Right atrium auricular region (tissue), 2 donors: ENCODE measurements around the gene LRRC32. TPM values are rescaled to one million over a fixed set of nuclear protein-coding genes. Genes with fewer than 3 reads are reported as not detected.

Experiments
- DNase-seq: peaks from one replicate; pipeline ENCODE4 v3.0.0-alpha.2; 2019; ENCODE audit warnings: low spot score
- H3K27ac ChIP-seq, 2 donors: fragments of 200-600 bp; sonication (generic); 1 replicate in 1 of 2; 2 replicates in 1 of 2; pipeline ENCODE4 v1.5.1; 2016 to 2019
- H3K27me3 ChIP-seq, 2 donors: fragments of 200-600 bp; sonication (generic); one replicate each; pipeline versions ENCODE4 v1.5.1 to v1.6.0; 2017 to 2019
- H3K36me3 ChIP-seq: fragments of 200-600 bp; sonication (generic); one replicate; pipeline ENCODE4 v1.5.1; 2016
- H3K4me1 ChIP-seq, 2 donors: fragments of 200-600 bp; sonication (generic); one replicate each; pipeline versions ENCODE4 v1.5.1 to v1.6.0; 2017 to 2019
- H3K4me3 ChIP-seq, 2 donors: fragments of 200-600 bp; sonication (generic); 1 replicate in 1 of 2; 2 replicates in 1 of 2; pipeline ENCODE4 v1.5.1; 2017 to 2019; ENCODE audit warnings: mild to moderate bottlenecking in 1 of 2, moderate library complexity in 1 of 2
- H3K9me3 ChIP-seq, 2 donors: fragments of 200-600 bp; sonication (generic); one replicate each; pipeline ENCODE4 v1.5.1; 2019
- total RNA-seq, 2 donors: library from RNA; depleted of rRNA; stranded (reverse); fragments of >200 nt; gene quantifications; one replicate each; pipeline ENCODE4 v1.1.0, GENCODE V29; 2016
- TF ChIP-seq, protein P1 (sequence below), 2 donors: fragments of 200-600 bp; sonication (generic); IDR thresholded peaks; one replicate each; pipeline ENCODE4 v1.5.1; 2019; ENCODE audit warnings: antibody characterized with exemption in 2 of 2

LRRC32 gene
- total RNA-seq, 2 donors from 2014 or later = 37.9 to 56.0 TPM

DNA sequence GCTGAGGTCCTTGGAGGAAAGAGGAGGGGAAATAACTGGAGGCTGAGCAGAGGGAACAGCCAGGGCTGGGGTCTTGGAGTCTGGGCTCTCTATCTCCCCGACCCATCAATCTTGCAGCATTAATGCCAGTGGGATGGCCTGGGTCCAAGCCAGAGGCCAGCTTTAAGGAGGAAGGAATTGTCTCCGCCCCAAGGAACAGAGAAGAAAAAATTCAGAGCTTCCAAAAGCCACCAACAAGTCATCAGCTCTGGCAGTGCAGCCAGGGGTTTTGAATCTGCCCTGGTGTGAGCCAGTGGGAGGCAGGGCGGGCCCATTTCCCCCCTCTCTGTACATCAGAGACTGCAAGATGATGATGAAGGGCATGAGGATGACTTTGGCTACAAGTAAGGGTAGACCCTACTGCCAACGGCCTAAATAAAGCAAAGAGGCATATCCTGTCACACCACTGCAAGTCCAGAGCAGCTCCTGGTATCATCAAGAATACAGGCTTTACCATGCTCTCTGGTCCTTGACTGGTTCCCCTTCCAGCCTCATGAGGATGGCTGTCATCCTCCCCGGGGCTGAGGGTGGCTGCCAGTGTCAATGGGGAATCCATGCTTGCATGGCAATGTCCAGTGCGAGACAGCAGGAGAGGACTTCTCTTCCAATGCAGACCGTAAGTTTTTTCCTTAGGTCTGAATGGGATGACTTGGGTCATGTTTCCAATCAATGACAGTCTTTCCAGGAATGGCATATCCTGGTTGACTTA lies 34.4 kb downstream of the LRRC32 start:
- TF ChIP-seq, protein P1, sequence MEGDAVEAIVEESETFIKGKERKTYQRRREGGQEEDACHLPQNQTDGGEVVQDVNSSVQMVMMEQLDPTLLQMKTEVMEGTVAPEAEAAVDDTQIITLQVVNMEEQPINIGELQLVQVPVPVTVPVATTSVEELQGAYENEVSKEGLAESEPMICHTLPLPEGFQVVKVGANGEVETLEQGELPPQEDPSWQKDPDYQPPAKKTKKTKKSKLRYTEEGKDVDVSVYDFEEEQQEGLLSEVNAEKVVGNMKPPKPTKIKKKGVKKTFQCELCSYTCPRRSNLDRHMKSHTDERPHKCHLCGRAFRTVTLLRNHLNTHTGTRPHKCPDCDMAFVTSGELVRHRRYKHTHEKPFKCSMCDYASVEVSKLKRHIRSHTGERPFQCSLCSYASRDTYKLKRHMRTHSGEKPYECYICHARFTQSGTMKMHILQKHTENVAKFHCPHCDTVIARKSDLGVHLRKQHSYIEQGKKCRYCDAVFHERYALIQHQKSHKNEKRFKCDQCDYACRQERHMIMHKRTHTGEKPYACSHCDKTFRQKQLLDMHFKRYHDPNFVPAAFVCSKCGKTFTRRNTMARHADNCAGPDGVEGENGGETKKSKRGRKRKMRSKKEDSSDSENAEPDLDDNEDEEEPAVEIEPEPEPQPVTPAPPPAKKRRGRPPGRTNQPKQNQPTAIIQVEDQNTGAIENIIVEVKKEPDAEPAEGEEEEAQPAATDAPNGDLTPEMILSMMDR (IDR thresholded peaks at IDR 0.05) = no peak
- no peaks in the 10 kb centered on the region for H3K9me3 ChIP-seq
- peaks cover 0 to 38% of the 10 kb centered on the region in 2 donors for H3K4me1 ChIP-seq
- H3K4me3 ChIP-seq = no peak overlapping the region
- H3K27me3 ChIP-seq = no peaks in the 10 kb centered on the region
- DNase-seq = peak; percentile 54
- H3K27ac ChIP-seq = peak overlapping the region in 1 of 2 donors; percentile 5
- no peaks in the 10 kb centered on the region for H3K36me3 ChIP-seq

DNA sequence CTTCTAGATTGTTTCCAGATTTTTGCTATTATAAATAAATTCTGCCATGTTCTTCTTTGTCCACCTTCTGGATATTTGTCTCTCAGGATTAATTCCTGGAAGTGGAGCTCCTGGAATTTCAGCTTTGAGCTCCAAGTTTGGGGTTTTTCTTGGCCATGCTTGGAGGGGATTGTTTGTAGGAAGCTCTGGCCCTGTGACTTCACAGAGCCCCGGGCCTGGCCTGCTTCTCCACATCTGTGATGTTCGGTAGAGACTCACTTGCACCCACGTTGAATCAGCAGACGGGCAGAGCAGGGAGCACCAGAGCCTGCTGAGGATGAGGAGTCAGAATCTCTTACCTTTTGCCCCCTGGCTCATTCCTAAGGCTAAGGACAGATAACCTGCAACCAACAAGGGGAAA lies 35.7 kb downstream of the LRRC32 start:
- peaks cover 0 to 49% of the 10 kb centered on the region in 2 donors for H3K4me1 ChIP-seq
- TF ChIP-seq, protein P1 (IDR thresholded peaks at IDR 0.05) = no peak
- no peak overlapping the region for H3K4me3 ChIP-seq
- peak; percentile 58 for DNase-seq
- H3K36me3 ChIP-seq = no peaks in the 10 kb centered on the region
- H3K27ac ChIP-seq = no peak overlapping the region
- H3K9me3 ChIP-seq = no peaks in the 10 kb centered on the region
- H3K27me3 ChIP-seq = no peaks in the 10 kb centered on the region

DNA sequence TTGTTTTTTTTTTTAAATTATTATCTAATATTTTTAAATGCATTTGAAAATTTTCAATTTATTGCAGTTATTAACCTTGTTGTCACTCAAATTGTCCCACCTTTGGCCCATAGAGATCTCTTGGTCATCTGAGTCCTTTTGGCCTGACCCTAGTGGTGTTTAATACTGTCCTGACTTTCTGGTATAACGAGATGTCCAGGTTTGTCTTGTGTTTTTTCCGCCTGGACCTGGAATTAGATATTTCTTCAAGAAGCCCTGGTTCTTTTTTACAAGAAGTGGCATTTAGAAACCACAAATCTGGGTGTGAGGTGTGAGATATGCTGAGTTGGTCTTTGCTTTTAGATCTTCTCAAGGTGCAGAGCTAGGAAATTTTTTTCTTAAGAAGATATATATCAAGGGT lies 38.1 kb downstream of the LRRC32 start:
- Histone ChIP-seq H3K27ac (no peak overlapping the region), H3K4me3 (no peak overlapping the region), H3K36me3 (no peaks in the 10 kb centered on the region), H3K4me1 (peaks cover 0 to 47% of the 10 kb centered on the region in 2 donors), H3K27me3 (no peaks in the 10 kb centered on the region), H3K9me3 (no peaks in the 10 kb centered on the region)
- DNase-seq = no peak
- TF ChIP-seq, protein P1 (IDR thresholded peaks at IDR 0.05) = no peak

DNA sequence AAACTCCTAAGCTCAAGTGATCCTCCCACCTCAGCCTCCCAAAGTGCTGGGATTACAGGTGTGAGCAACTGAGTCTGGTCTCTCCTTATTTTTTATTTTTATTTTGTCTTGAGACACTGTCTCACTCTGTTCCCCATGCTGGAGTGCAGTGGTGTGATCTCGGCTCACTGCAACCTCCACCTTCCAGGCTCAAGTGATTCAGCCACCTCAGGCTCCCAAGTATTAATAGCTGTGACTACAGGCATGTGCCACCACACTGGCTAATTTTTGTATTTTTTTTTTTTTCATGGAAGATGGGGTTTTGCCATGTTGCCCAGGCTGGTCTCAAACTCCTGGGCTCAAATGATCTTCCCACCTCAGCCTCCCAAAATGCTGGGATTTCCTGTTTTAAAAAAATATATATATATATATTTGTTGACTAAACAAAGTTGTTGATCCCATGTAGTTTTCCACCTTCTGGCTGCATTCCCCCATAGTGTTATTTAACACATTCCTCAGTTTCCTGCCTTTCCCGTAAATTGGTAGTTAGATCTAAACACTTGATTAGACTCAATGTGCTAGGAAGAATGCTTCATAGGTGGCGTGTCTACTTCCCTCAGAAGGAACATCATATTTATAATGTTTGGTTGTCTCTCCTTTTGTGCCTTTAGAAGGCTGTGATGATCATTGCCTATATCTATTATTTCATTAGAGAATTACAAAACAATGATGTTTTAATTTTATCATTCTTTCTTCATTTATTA lies 38.8 kb downstream of the LRRC32 start:
- DNase-seq = peak; percentile 21
- TF ChIP-seq, protein P1 (IDR thresholded peaks at IDR 0.05) = no peak
- Histone ChIP-seq H3K27ac (peak overlapping the region; percentile 78 to 85), H3K4me1 (peaks cover 0 to 40% of the 10 kb centered on the region in 2 donors), H3K27me3 (no peaks in the 10 kb centered on the region), H3K4me3 (no peak overlapping the region), H3K36me3 (no peaks in the 10 kb centered on the region), H3K9me3 (no peaks in the 10 kb centered on the region)

DNA sequence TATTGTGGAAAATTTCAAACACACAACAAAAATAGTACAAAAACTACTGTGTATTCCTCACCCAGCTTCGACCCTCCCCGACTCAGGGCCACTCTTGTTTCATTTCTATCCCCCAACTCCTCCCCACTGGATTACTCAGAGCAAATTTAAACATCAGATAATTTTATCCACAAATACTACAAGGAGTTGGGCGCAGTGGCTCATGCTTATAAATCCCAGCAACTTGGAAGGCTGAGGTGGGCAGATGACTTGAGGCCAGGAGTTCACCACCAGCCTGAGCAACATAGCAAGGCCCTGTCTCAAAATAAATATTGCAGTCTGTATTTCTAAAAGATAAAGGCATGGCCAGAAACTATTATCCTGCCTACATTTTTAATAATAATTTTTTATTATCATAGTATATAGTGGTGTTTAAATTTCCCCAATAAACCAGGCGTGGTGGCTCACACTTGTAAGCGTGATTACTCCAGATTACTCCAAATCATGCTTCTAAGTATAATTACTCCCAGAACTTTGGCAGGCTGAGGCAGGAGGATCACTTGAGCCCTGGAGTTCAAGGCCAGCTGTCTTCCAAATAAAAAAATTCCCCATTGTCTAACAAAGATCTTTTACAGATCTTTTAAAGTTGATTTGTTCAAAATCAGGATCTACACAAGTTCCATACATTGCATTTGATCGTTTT lies 39.8 kb downstream of the LRRC32 start:
- no peak overlapping the region for H3K4me3 ChIP-seq
- DNase-seq = peak; percentile 21
- H3K27me3 ChIP-seq = no peaks in the 10 kb centered on the region
- no peaks in the 10 kb centered on the region for H3K36me3 ChIP-seq
- H3K9me3 ChIP-seq = peaks cover 0 to 6% of the 10 kb centered on the region in 2 donors
- H3K4me1 ChIP-seq = peaks cover 0 to 30% of the 10 kb centered on the region in 2 donors
- TF ChIP-seq, protein P1 (IDR thresholded peaks at IDR 0.05) = peak in 1 of 2 donors; percentile 0
- H3K27ac ChIP-seq = peak overlapping the region; percentile 78 to 85
